NCI-H524 treated with DMSO at 0.1 percent for 48 hours (cell line): ENCODE results near the gene PDE4DIP.
"Not testable (repeated sequence)": the region's sequence is repeated elsewhere in the genome, so short reads cannot be mapped to it uniquely, and the experiment has no call there.

Experiments
- DNase-seq: peaks from one replicate; lab custom pipeline; 2025; lab: John Stamatoyannopoulos, UW

The PDE4DIP gene

GRCh38 chr1:148874408-148875388 lies 30.5 kb downstream of the PDE4DIP start:
- not testable (repeated sequence) for DNase-seq

- DNase-seq, result not testable (repeated sequence)
Measured at GRCh38 chr1:148879812-148880416, 35.7 kb downstream of the PDE4DIP start.

- DNase-seq, result not testable (repeated sequence)
Measured at GRCh38 chr1:148881261-148881660, 37.0 kb downstream of the PDE4DIP start.

GRCh38 chr1:148885219-148885618 lies 41.0 kb downstream of the PDE4DIP start:
- DNase-seq, result not testable (repeated sequence)

- not testable (repeated sequence) for DNase-seq
Measured at GRCh38 chr1:148886293-148886692, 42.1 kb downstream of the PDE4DIP start.

GRCh38 chr1:148888597-148888996 lies 44.4 kb downstream of the PDE4DIP start:
- not testable (repeated sequence) for DNase-seq

- not testable (repeated sequence) for DNase-seq
Measured at GRCh38 chr1:148889267-148890074, 45.2 kb downstream of the PDE4DIP start.

- not testable (repeated sequence) for DNase-seq
Measured at GRCh38 chr1:148890075-148890568, 45.9 kb downstream of the PDE4DIP start.

- not testable (repeated sequence) for DNase-seq
Measured at GRCh38 chr1:148894360-148895352, 50.4 kb downstream of the PDE4DIP start.

GRCh38 chr1:148900026-148900425 lies 55.8 kb downstream of the PDE4DIP start:
- DNase-seq, result not testable (repeated sequence)

- not testable (repeated sequence) for DNase-seq
Measured at GRCh38 chr1:148900691-148901090, 56.5 kb downstream of the PDE4DIP start.

- DNase-seq, result not testable (repeated sequence)
Measured at GRCh38 chr1:148901150-148901952, 57.1 kb downstream of the PDE4DIP start.

- not testable (repeated sequence) for DNase-seq
Measured at GRCh38 chr1:148901953-148902341, 57.7 kb downstream of the PDE4DIP start.

- DNase-seq, result not testable (repeated sequence)
Measured at GRCh38 chr1:148909219-148909826, 65.1 kb downstream of the PDE4DIP start.

GRCh38 chr1:148911303-148911928 lies 67.2 kb downstream of the PDE4DIP start:
- not testable (repeated sequence) for DNase-seq

GRCh38 chr1:148916222-148916621 lies 72.0 kb downstream of the PDE4DIP start:
- not testable (repeated sequence) for DNase-seq

GRCh38 chr1:148916695-148917348 lies 72.6 kb downstream of the PDE4DIP start:
- DNase-seq, result not testable (repeated sequence)

- DNase-seq, result not testable (repeated sequence)
Measured at GRCh38 chr1:148918836-148919447, 74.7 kb downstream of the PDE4DIP start.
